GM23338 (cell line): ENCODE measurements around the gene SLC7A10. TPM values are rescaled to one million over a fixed set of nuclear protein-coding genes. Genes with fewer than 3 reads are reported as not detected.

ENCODE experiments used
- ATAC-seq: fragments of 200-7000 bp; cut with Tn5 transposase; 3 replicates; pipeline ENCODE4 v1.9.1; 2020
- DNase-seq: peaks from one replicate; pipeline ENCODE4 v3.0.0-alpha.2; 2015; ENCODE audit warnings: low spot score
- H2AFZ ChIP-seq: fragments of 200-600 bp; sonication (generic); 2 replicates; pipeline ENCODE4 v1.8.0; 2016; ENCODE audit warnings: antibody characterized with exemption, mild to moderate bottlenecking, moderate library complexity
- H3F3A ChIP-seq: fragments of 200-600 bp; sonication (generic); replicated peaks from 2 replicates; pipeline ENCODE4 v1.8.0; 2017; ENCODE audit warnings: antibody characterized with exemption, mixed run types, low read depth
- H3K27ac ChIP-seq: fragments of 200-600 bp; sonication (generic); 2 replicates; pipeline ENCODE4 v1.6.1; 2016; ENCODE audit warnings: low read depth
- H3K27me3 ChIP-seq: fragments of 200-600 bp; sonication (generic); 2 replicates; pipeline ENCODE4 v1.8.0; 2016; ENCODE audit warnings: mild to moderate bottlenecking, mixed run types, moderate library complexity; ENCODE audit not compliant: insufficient read depth
- H3K36me3 ChIP-seq: fragments of 200-600 bp; sonication (generic); 2 replicates; pipeline ENCODE4 v1.8.0; 2016; ENCODE audit warnings: mild to moderate bottlenecking; ENCODE audit not compliant: insufficient read depth
- H3K4me1 ChIP-seq: fragments of 200-600 bp; sonication (generic); 2 replicates; pipeline ENCODE4 v1.8.0; 2016; ENCODE audit warnings: mild to moderate bottlenecking, moderate library complexity; ENCODE audit not compliant: insufficient read depth
- H3K4me2 ChIP-seq: fragments of 200-600 bp; sonication (generic); 2 replicates; pipeline ENCODE4 v1.7.1; 2017; ENCODE audit warnings: mixed run types
- H3K4me3 ChIP-seq: fragments of 200-600 bp; sonication (generic); 2 replicates; pipeline ENCODE4 v1.6.1; 2016; ENCODE audit warnings: mixed run types
- H3K79me2 ChIP-seq: fragments of 200-600 bp; sonication (generic); replicated peaks from 2 replicates; pipeline ENCODE4 v1.8.0; 2017; ENCODE audit warnings: mild to moderate bottlenecking; ENCODE audit not compliant: insufficient read depth
- H3K9me2 ChIP-seq: fragments of 200-600 bp; sonication (generic); 2 replicates; pipeline ENCODE4 v1.8.0; 2017; ENCODE audit not compliant: insufficient read depth
- H4K20me1 ChIP-seq: fragments of 200-600 bp; sonication (generic); replicated peaks from 2 replicates; pipeline ENCODE4 v1.8.0; 2017; ENCODE audit warnings: mild to moderate bottlenecking; ENCODE audit not compliant: insufficient read depth
- H3K27ac Mint-ChIP-seq: 2 replicates; pipeline ENCODE4 v1.8.0; 2020; ENCODE audit warnings: inconsistent platforms, mild to moderate bottlenecking, moderate library complexity, mixed read lengths
- H3K27me3 Mint-ChIP-seq: 3 replicates; pipeline ENCODE4 v1.8.0; 2022; ENCODE audit warnings: low read depth, mild to moderate bottlenecking, moderate library complexity, mixed read lengths, inconsistent platforms; ENCODE audit not compliant: insufficient read depth, poor library complexity
- H3K36me3 Mint-ChIP-seq: 3 replicates; pipeline ENCODE4 v1.8.0; 2021; ENCODE audit warnings: low read depth, mild to moderate bottlenecking, inconsistent platforms, moderate library complexity, mixed read lengths
- H3K4me1 Mint-ChIP-seq: 3 replicates; pipeline ENCODE4 v1.8.0; 2020; ENCODE audit warnings: mild to moderate bottlenecking, inconsistent platforms, mixed read lengths
- H3K4me3 Mint-ChIP-seq: 3 replicates; pipeline ENCODE4 v1.8.0; 2021; ENCODE audit warnings: moderate library complexity, mild to moderate bottlenecking, inconsistent platforms, mixed read lengths
- H3K9me3 Mint-ChIP-seq: 3 replicates; pipeline ENCODE4 v1.8.0; 2020; ENCODE audit warnings: moderate library complexity, mild to moderate bottlenecking, inconsistent platforms, mixed read lengths
- CREB1 ChIP-seq: fragments of 250-450 bp; sonication (Bioruptor Pico); IDR thresholded peaks from 2 replicates; pipeline ENCODE4 v1.5.0; 2020; ENCODE audit warnings: low read depth, mild to moderate bottlenecking, moderate library complexity
- ETS1 ChIP-seq: IDR thresholded peaks from 2 replicates; pipeline ENCODE4 v1.6.1; 2016; ENCODE audit warnings: antibody characterized with exemption
- EZH2 ChIP-seq: fragments of 200-600 bp; sonication (generic); IDR thresholded peaks from one replicate; pipeline ENCODE4 v1.8.0; 2017; ENCODE audit warnings: antibody characterized with exemption, mild to moderate bottlenecking, low read depth; ENCODE audit not compliant: unreplicated experiment
- EZH2phosphoT487 ChIP-seq: fragments of 200-600 bp; sonication (generic); IDR thresholded peaks from one replicate; pipeline ENCODE4 v1.8.1; 2018; ENCODE audit warnings: antibody characterized with exemption; ENCODE audit not compliant: unreplicated experiment
- JUNB ChIP-seq: IDR thresholded peaks from one replicate; pipeline ENCODE4 v1.6.1; 2016; ENCODE audit warnings: antibody characterized with exemption; ENCODE audit not compliant: unreplicated experiment
- NANOG ChIP-seq: IDR thresholded peaks from 2 replicates; pipeline ENCODE4 v1.6.1; 2016; ENCODE audit warnings: antibody characterized with exemption, borderline replicate concordance
- POLR2AphosphoS5 ChIP-seq: IDR thresholded peaks from 2 replicates; pipeline ENCODE4 v1.6.1; 2016; ENCODE audit warnings: antibody characterized with exemption, low read depth
- STAT1 ChIP-seq: IDR thresholded peaks from one replicate; pipeline ENCODE4 v1.6.1; 2016; ENCODE audit warnings: antibody characterized with exemption; ENCODE audit not compliant: unreplicated experiment
- ZNF114 ChIP-seq: fragments of 250-450 bp; sonication (Bioruptor Pico); IDR thresholded peaks from 2 replicates; pipeline ENCODE4 v1.5.0; 2020; ENCODE audit warnings: mild to moderate bottlenecking, moderate library complexity
- ZNF331 ChIP-seq: fragments of 250-450 bp; sonication (Bioruptor Pico); IDR thresholded peaks from 2 replicates; pipeline ENCODE4 v1.5.0; 2020; ENCODE audit warnings: low read depth, mild to moderate bottlenecking, moderate library complexity
- ZNF462 ChIP-seq: fragments of 250-450 bp; sonication (Bioruptor Pico); IDR thresholded peaks from 2 replicates; pipeline ENCODE4 v1.5.0; 2020; ENCODE audit warnings: mild to moderate bottlenecking, moderate library complexity
- polyA plus RNA-seq: library from polyadenylated mRNA; unstranded; fragments of >200 nt; fragmentation: Nextera tagmentation; extraction: Ambion mirVana; gene quantifications from 2 replicates; pipeline ENCODE4 v1.2.1, GENCODE V29; 2016
- total RNA-seq: library from RNA; depleted of rRNA; stranded (reverse); fragments of >200 nt; shearing (Covaris generic); gene quantifications from 2 replicates; pipeline ENCODE4 v1.2.3, GENCODE V29; 2014
- TF ChIP-seq, protein P1 (sequence below), 2 experiments: fragments of 200-600 bp in 1 of 2; sonication (generic) in 1 of 2; conservative IDR thresholded peaks; 2 replicates each; pipeline versions ENCODE4 v1.5.1 to v1.6.1; 2016 to 2017; ENCODE audit warnings: antibody characterized with exemption in 2 of 2, low read depth in 2 of 2, mild to moderate bottlenecking in 2 of 2, moderate library complexity in 1 of 2
- TF ChIP-seq, protein P2 (sequence below): IDR thresholded peaks from one replicate; pipeline ENCODE4 v1.6.1; 2018; ENCODE audit warnings: antibody characterized with exemption; ENCODE audit not compliant: unreplicated experiment

SLC7A10 gene
- total and polyA plus RNA-seq, 2 experiments from 2014 or later = 3.3 to 6.3 TPM

- peaks cover 16% of the 10 kb centered on the region for H3K9me3 Mint-ChIP-seq
- H3K36me3 Mint-ChIP-seq = no peaks in the 10 kb centered on the region; the same call in 2 of the 3 replicates
- Histone ChIP-seq H3K27ac (no peak overlapping the region), H3K4me3 (no peak overlapping the region), H3F3A (no peaks in the 10 kb centered on the region), H3K4me2 (no peak overlapping the region), H3K36me3 (peaks cover 6% of the 10 kb centered on the region; the same call in 1 of the 2 replicates), H4K20me1 (no peaks in the 10 kb centered on the region), H3K9me2 (no peaks in the 10 kb centered on the region), H2AFZ (no peak overlapping the region), H3K27me3 (no peaks in the 10 kb centered on the region), H3K4me1 (no peaks in the 10 kb centered on the region), H3K79me2 (no peaks in the 10 kb centered on the region)
- H3K4me1 Mint-ChIP-seq = 0 out of 3 replicates have a peak, but pooled peaks cover 2% of the 10 kb centered on the region
- no peak overlapping the region for H3K4me3 Mint-ChIP-seq
- H3K27ac Mint-ChIP-seq = no peak overlapping the region
- H3K27me3 Mint-ChIP-seq = peaks cover 3% of the 10 kb centered on the region
- no peak for DNase-seq
- TF ChIP-seq ZNF462 (no peak), POLR2AphosphoS5 (no peak), EZH2 (no peak), JUNB (no peak), EZH2phosphoT487 (no peak), CREB1 (no peak), ETS1 (no peak), NANOG (no peak), ZNF331 (CRISPR knock-in tag) (no peak), ZNF114 (CRISPR knock-in tag) (no peak), STAT1 (no peak)
- TF ChIP-seq, protein P1, sequence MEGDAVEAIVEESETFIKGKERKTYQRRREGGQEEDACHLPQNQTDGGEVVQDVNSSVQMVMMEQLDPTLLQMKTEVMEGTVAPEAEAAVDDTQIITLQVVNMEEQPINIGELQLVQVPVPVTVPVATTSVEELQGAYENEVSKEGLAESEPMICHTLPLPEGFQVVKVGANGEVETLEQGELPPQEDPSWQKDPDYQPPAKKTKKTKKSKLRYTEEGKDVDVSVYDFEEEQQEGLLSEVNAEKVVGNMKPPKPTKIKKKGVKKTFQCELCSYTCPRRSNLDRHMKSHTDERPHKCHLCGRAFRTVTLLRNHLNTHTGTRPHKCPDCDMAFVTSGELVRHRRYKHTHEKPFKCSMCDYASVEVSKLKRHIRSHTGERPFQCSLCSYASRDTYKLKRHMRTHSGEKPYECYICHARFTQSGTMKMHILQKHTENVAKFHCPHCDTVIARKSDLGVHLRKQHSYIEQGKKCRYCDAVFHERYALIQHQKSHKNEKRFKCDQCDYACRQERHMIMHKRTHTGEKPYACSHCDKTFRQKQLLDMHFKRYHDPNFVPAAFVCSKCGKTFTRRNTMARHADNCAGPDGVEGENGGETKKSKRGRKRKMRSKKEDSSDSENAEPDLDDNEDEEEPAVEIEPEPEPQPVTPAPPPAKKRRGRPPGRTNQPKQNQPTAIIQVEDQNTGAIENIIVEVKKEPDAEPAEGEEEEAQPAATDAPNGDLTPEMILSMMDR (conservative IDR thresholded peaks at IDR 0.05; ENCODE audit: low read depth in 2 of 2) = no peak
- TF ChIP-seq, protein P2, sequence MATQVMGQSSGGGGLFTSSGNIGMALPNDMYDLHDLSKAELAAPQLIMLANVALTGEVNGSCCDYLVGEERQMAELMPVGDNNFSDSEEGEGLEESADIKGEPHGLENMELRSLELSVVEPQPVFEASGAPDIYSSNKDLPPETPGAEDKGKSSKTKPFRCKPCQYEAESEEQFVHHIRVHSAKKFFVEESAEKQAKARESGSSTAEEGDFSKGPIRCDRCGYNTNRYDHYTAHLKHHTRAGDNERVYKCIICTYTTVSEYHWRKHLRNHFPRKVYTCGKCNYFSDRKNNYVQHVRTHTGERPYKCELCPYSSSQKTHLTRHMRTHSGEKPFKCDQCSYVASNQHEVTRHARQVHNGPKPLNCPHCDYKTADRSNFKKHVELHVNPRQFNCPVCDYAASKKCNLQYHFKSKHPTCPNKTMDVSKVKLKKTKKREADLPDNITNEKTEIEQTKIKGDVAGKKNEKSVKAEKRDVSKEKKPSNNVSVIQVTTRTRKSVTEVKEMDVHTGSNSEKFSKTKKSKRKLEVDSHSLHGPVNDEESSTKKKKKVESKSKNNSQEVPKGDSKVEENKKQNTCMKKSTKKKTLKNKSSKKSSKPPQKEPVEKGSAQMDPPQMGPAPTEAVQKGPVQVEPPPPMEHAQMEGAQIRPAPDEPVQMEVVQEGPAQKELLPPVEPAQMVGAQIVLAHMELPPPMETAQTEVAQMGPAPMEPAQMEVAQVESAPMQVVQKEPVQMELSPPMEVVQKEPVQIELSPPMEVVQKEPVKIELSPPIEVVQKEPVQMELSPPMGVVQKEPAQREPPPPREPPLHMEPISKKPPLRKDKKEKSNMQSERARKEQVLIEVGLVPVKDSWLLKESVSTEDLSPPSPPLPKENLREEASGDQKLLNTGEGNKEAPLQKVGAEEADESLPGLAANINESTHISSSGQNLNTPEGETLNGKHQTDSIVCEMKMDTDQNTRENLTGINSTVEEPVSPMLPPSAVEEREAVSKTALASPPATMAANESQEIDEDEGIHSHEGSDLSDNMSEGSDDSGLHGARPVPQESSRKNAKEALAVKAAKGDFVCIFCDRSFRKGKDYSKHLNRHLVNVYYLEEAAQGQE = no peak
- ATAC-seq = no peak; the same call in 1 of the 3 replicates
These were observed 15.5 kb upstream of the SLC7A10 start for GRCh38 chr19:33241091-33241529.
